Fibroblast of mammary gland (primary cell): ENCODE results near the gene GLA.

Experiments
- DNase-seq: peaks from one replicate; pipeline ENCODE4 v3.0.0-alpha.2; 2010; ENCODE audit warnings: low read depth
- H3K4me3 ChIP-seq: 2 replicates; pipeline ENCODE4 v1.5.1; 2011; ENCODE audit warnings: low read depth, mild to moderate bottlenecking, low read length, moderate library complexity; ENCODE audit not compliant: control insufficient read depth
- CTCF ChIP-seq: conservative IDR thresholded peaks from 2 replicates; pipeline ENCODE4 v1.5.1; 2011; ENCODE audit warnings: low read depth, low read length, inconsistent platforms; ENCODE audit not compliant: control insufficient read depth, insufficient read depth

Gene GLA

GRCh38 chrX:101430457-101431078 lies 22.8 kb upstream of the GLA start:
- H3K4me3 ChIP-seq, result no peak overlapping the region
- DNase-seq, result peak; percentile 69
- TF ChIP-seq CTCF, result no peak

- no peak for TF ChIP-seq CTCF
- H3K4me3 ChIP-seq, result no peak overlapping the region
- peak; percentile 73 for DNase-seq
These were observed 22.2 kb upstream of the GLA start for GRCh38 chrX:101429934-101430333.

- DNase-seq, result no peak
- no peak overlapping the region for H3K4me3 ChIP-seq
- no peak for TF ChIP-seq CTCF
These were observed 20.2 kb upstream of the GLA start for GRCh38 chrX:101427954-101428353.

- DNase-seq, result no peak
- TF ChIP-seq CTCF, result no peak
- no peak overlapping the region for H3K4me3 ChIP-seq
These were observed 11.8 kb upstream of the GLA start for GRCh38 chrX:101419489-101419888.

- DNase-seq, result no peak
- TF ChIP-seq CTCF, result no peak
- H3K4me3 ChIP-seq, result peak overlapping the region; percentile 52
These were observed 10.5 kb upstream of the GLA start for GRCh38 chrX:101417981-101418841.

GRCh38 chrX:101417190-101417589 lies 9.5 kb upstream of the GLA start:
- TF ChIP-seq CTCF, result no peak
- H3K4me3 ChIP-seq, result no peak overlapping the region
- no peak for DNase-seq
